Measurements from ENCODE around the gene PRKAG1. TPM values are rescaled to one million over a fixed set of nuclear protein-coding genes. Genes with fewer than 3 reads are reported as not detected.

The PRKAG1 gene
- total RNA-seq, 2 experiments from 2014 or later = 22.8 to 45.9 TPM

DNA sequence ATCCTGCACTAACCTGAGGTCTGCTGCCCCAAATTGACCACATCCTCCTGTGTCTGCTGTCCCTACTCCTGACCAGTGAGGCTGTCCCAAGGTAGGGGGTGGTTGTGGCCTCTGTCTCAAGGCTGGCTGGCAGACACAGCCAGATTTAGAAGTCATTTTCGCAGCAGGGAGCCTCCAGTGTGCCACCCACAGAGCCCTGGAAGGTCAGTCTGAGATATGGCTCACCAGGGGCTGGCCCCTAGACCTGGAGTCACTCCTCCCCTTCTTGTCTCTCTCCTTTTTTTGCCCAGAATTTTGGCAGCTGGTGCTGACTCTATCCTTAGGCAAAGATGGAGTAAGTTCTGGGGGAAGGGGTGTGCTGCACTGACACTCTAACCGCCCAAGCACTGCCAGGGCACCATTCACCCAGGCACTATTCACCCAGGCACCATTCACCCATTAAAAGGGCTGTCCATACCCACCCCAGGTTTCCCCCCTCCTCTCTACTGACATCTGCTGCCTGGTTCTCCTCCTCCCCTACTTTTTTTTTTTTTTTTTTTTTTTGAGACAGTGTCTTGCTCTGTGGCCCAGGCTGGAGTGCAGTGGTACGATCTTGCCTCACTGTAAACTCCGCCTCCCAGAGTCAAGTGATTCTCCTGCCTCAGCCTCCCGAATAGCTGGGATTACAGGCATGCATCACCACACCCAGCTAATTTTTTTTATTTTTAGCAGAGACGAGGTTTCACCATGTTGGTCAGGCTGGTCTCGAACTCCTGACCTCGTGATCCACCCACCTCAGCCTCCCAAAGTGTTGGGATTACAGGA lies 27.1 kb downstream of the PRKAG1 start:
- H3K4me1 ChIP-seq (ENCODE audit: insufficient read depth, low read length, poor library complexity, severe bottlenecking) = no peaks in the 10 kb centered on the region
- no peak overlapping the region for H3K4me3 ChIP-seq (ENCODE audit: low read depth, low read length, poor library complexity, severe bottlenecking)
- H2AFZ ChIP-seq (ENCODE audit: low read length) = no peak overlapping the region
- no peaks in the 10 kb centered on the region for H4K20me1 ChIP-seq (ENCODE audit: insufficient read depth, low read length)
- H3K9me3 ChIP-seq (ENCODE audit: low read length) = no peaks in the 10 kb centered on the region
- TF ChIP-seq, protein P1, sequence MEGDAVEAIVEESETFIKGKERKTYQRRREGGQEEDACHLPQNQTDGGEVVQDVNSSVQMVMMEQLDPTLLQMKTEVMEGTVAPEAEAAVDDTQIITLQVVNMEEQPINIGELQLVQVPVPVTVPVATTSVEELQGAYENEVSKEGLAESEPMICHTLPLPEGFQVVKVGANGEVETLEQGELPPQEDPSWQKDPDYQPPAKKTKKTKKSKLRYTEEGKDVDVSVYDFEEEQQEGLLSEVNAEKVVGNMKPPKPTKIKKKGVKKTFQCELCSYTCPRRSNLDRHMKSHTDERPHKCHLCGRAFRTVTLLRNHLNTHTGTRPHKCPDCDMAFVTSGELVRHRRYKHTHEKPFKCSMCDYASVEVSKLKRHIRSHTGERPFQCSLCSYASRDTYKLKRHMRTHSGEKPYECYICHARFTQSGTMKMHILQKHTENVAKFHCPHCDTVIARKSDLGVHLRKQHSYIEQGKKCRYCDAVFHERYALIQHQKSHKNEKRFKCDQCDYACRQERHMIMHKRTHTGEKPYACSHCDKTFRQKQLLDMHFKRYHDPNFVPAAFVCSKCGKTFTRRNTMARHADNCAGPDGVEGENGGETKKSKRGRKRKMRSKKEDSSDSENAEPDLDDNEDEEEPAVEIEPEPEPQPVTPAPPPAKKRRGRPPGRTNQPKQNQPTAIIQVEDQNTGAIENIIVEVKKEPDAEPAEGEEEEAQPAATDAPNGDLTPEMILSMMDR (conservative IDR thresholded peaks at IDR 0.05; ENCODE audit: low read length) = no peak
- TF ChIP-seq EZH2phosphoT487 (IDR thresholded peaks at IDR 0.05; ENCODE audit: borderline replicate concordance, low read depth, low read length) = no peak
- no peaks in the 10 kb centered on the region for H3K36me3 ChIP-seq (ENCODE audit: insufficient read depth, low read length)
- H3K9me2 ChIP-seq (ENCODE audit: insufficient read depth, low read length) = no peaks in the 10 kb centered on the region
- ChIA-PET CTCF (ENCODE audit: unreplicated experiment) (no interaction called here), POLR2A (no interaction called here)
- no peak overlapping the region for H3K27ac ChIP-seq (ENCODE audit: low read depth, low read length, poor library complexity, severe bottlenecking)
- H3K4me2 ChIP-seq (ENCODE audit: low read length) = no peak overlapping the region
- no peak for DNase-seq (ENCODE audit: low spot score)
- BruUV-seq (replicated peaks) = no TSS peak
- no peaks in the 10 kb centered on the region for H3K79me2 ChIP-seq (ENCODE audit: insufficient read depth, low read depth, low read length)
- intact Hi-C loops (cut with micrococcal nuclease; ENCODE audit: unreplicated experiment) = no loop called here

- TF ChIP-seq, protein P1 (conservative IDR thresholded peaks at IDR 0.05; ENCODE audit: low read length) = no peak
- no peak for TF ChIP-seq EZH2phosphoT487 (IDR thresholded peaks at IDR 0.05; ENCODE audit: borderline replicate concordance, low read depth, low read length)
- CTCF ChIA-PET (ENCODE audit: unreplicated experiment) = no interaction called here
- no peak overlapping the region for H3K4me3 ChIP-seq (ENCODE audit: low read depth, low read length, poor library complexity, severe bottlenecking)
Measured at GRCh38 chr12:48990552-48990951, 28.0 kb downstream of the PRKAG1 start.

More at GRCh38 chr12:48990552-48990951, 28.0 kb downstream of the PRKAG1 start:
- Histone ChIP-seq H3K36me3 (ENCODE audit: insufficient read depth, low read length) (no peaks in the 10 kb centered on the region), H3K9me3 (ENCODE audit: low read length) (no peaks in the 10 kb centered on the region), H2AFZ (ENCODE audit: low read length) (no peak overlapping the region), H3K4me2 (ENCODE audit: low read length) (no peak overlapping the region), H3K9me2 (ENCODE audit: insufficient read depth, low read length) (no peaks in the 10 kb centered on the region), H3K79me2 (ENCODE audit: insufficient read depth, low read depth, low read length) (no peaks in the 10 kb centered on the region), H3K27ac (ENCODE audit: low read depth, low read length, poor library complexity, severe bottlenecking) (no peak overlapping the region), H3K4me1 (ENCODE audit: insufficient read depth, low read length, poor library complexity, severe bottlenecking) (peaks cover 6% of the 10 kb centered on the region), H4K20me1 (ENCODE audit: insufficient read depth, low read length) (no peaks in the 10 kb centered on the region)
- BruUV-seq (replicated peaks) = no TSS peak
- no peak for DNase-seq (ENCODE audit: low spot score)
- intact Hi-C loops (cut with micrococcal nuclease; ENCODE audit: unreplicated experiment) = no loop called here
- POLR2A ChIA-PET = no interaction called here

Data from OCI-LY7 (cell line).